Sigmoid colon (tissue), 4 donors: ENCODE results near the gene PPP1R3G.

Experiments
- CTCF ChIP-seq, 4 experiments: fragments of 450-650 bp in 3 of 4; fragments of 200-600 bp in 1 of 4; IDR thresholded peaks; one replicate each; pipeline ENCODE4 v1.5.1; 2016 to 2019; ENCODE audit warnings: antibody characterized with exemption in 4 of 4, mild to moderate bottlenecking in 3 of 4, moderate library complexity in 2 of 4
- POLR2A ChIP-seq, 2 donors: fragments of 450-650 bp; IDR thresholded peaks; one replicate each; pipeline ENCODE4 v1.6.1; 2016; ENCODE audit warnings: antibody characterized with exemption in 2 of 2, mild to moderate bottlenecking in 2 of 2, moderate library complexity in 2 of 2
- POLR2AphosphoS5 ChIP-seq, 4 donors: sonication (generic); formaldehyde crosslinking; IDR thresholded peaks; one replicate each; pipeline ENCODE4 v1.6.1; 2017; ENCODE audit warnings: antibody characterized with exemption in 4 of 4

GRCh38 chr6:5121479-5121878 is 36.3 kb downstream of the PPP1R3G start:
- no peak for TF ChIP-seq CTCF (IDR thresholded peaks at IDR 0.05)
- no peak for TF ChIP-seq POLR2AphosphoS5 (IDR thresholded peaks at IDR 0.05)
- TF ChIP-seq POLR2A (IDR thresholded peaks at IDR 0.05): no peak
